ENCODE results near the gene HCFC1R1. TPM values are rescaled to one million over a fixed set of nuclear protein-coding genes. Genes with fewer than 3 reads are reported as not detected.

The HCFC1R1 gene
- total RNA-seq, 1 experiment from 2014 or later, result 76.0 TPM

DNA sequence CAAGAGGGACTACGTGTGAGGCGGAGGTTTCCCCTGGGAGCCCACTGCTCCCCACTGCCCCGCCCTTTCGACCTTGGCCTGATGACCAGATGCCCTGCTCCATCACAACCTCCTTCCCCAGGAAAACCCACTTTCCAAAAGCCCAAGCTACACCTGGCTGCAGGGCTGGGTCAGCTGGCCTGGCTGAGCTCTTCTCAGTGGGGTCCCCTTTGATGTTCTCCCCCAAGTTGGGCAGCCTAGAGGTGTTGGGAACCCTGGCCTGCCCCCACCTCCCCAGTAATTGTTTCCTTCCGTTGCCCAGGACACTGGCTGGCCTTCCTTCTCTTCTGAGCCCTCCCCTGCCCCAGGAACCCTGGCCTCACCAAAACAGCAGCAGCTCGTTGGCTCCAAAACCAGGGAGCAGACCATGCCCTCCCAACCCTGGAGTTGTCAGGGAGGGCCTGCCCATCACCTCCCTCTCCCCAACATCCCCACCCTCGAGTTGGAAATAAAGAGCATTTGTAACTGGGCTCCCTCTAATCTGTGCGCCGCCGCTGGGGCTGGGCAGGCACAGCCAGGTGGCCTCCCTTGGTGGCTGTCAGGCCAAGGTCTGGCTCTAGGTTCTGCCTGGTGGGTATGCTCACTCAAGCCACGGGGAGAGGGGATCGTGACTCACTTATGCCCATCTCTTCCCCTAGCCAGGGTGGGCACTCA is 9.6 kb downstream of the HCFC1R1 start (continued):
- no peak for TF ChIP-seq SMAD3 (CRISPR knock-in tag; IDR thresholded peaks at IDR 0.05; ENCODE audit: borderline replicate concordance)
- peak; percentile 95 for TF ChIP-seq EMX1 (CRISPR knock-in tag; IDR thresholded peaks at IDR 0.05)

DNA sequence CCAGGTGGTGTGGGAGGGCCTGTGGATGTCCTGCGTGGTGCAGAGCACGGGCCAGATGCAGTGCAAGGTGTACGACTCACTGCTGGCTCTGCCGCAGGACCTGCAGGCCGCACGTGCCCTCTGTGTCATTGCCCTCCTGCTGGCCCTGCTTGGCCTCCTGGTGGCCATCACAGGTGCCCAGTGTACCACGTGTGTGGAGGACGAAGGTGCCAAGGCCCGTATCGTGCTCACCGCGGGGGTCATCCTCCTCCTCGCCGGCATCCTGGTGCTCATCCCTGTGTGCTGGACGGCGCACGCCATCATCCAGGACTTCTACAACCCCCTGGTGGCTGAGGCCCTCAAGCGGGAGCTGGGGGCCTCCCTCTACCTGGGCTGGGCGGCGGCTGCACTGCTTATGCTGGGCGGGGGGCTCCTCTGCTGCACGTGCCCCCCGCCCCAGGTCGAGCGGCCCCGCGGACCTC is 10.2 kb downstream of the HCFC1R1 start:
- no peak for ATAC-seq
- Mint-ChIP-seq H3K9me3 (no peaks in the 10 kb centered on the region), H3K27ac (no peak overlapping the region), H3K36me3 (peaks cover 21% of the 10 kb centered on the region), H3K4me1 (peaks cover 71% of the 10 kb centered on the region), H3K4me3 (peak overlapping the region; percentile 70), H3K27me3 (ENCODE audit: low read depth) (peaks cover 3% of the 10 kb centered on the region; the same call in 1 of the 2 replicates)
- ChIA-PET POLR2A (interaction anchor here (1.2 to 17.1 kb wide), 4 partner anchors 7 to 14 kb away, joined by 5 to 502 read pairs (median 256); partner anchors contain the start of genes CLDN6, CLDN9, HCFC1R1 and THOC6), CTCF (interaction anchor here (0.7 to 3.0 kb wide), 10 partner anchors 8 to 116 kb away, joined by 3 to 35 read pairs (median 5); partner anchors contain the start of genes HCFC1R1, PAQR4 and THOC6)
- DNase-seq (ENCODE audit: low spot score), result no peak
- TF ChIP-seq TEAD4 (CRISPR knock-in tag; IDR thresholded peaks at IDR 0.05) (no peak), ZNF263 (CRISPR knock-in tag; IDR thresholded peaks at IDR 0.05; ENCODE audit: low read depth) (peak; percentile 48; the same call in 1 of the 2 replicates)

DNA sequence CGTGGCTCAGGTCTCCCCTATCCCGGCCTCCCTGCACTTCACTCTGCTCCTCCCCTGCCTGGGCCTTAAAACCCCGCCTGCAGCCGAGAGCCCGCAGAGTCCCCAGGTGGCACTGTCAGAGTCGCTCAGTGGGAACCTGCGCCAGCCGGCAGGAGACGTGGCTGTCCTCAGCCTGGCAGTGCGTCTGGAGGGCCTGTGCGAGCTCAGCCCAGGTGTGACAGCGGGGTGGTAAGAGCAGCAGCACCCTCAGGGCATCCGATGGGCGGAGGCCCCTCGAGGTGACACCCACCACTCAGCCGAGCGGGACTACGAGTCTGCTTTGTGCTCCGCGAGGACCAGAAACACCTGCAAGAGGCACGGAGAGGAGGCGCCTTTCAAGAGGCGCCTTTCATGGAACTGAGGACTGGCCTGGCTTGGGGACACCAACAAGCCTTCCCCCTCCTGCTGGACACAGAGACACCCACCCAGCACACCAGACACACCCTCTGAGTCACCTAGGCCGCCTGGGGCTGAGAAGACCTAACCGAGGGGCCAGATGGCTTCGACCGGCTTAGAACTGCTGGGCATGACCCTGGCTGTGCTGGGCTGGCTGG is 10.8 kb downstream of the HCFC1R1 start, which contains the start of gene CLDN9:
CLDN9 (plus strand) TSS at position 96 of the 593 bp plus-strand sequence; CDS start at position 536, 440 bp downstream.
- CTCF ChIA-PET, result interaction anchor here (0.9 to 13.4 kb wide), 10 partner anchors 9 to 161 kb away, joined by 3 to 360 read pairs (median 8); partner anchors contain the start of genes CLDN6, HCFC1R1, PAQR4 and THOC6
- Mint-ChIP-seq H3K4me3 (peak within 1 kb of the TSS; percentile 70), H3K27me3 (ENCODE audit: low read depth) (peaks cover 3% of the 10 kb centered on the region; the same call in 1 of the 2 replicates), H3K27ac (peak within 1 kb of the TSS; percentile 69), H3K9me3 (no peaks in the 10 kb centered on the region), H3K36me3 (peaks cover 21% of the 10 kb centered on the region), H3K4me1 (peaks cover 72% of the 10 kb centered on the region)
- POLR2A ChIA-PET, result interaction anchor here (1.1 to 17.1 kb wide), 6 partner anchors 7 to 85 kb away, joined by 3 to 502 read pairs (median 9); partner anchors contain the start of genes CLDN6, CLDN9, HCFC1R1 and THOC6
- ATAC-seq, result peak; percentile 1; the same call in 1 of the 2 replicates
- TF ChIP-seq FOXJ3 (CRISPR knock-in tag; IDR thresholded peaks at IDR 0.05; ENCODE audit: borderline replicate concordance), result no peak
- no peak for TF ChIP-seq SOX15 (CRISPR knock-in tag; IDR thresholded peaks at IDR 0.05)
- TF ChIP-seq EMX1 (CRISPR knock-in tag; IDR thresholded peaks at IDR 0.05), result no peak
- TF ChIP-seq, protein P1, sequence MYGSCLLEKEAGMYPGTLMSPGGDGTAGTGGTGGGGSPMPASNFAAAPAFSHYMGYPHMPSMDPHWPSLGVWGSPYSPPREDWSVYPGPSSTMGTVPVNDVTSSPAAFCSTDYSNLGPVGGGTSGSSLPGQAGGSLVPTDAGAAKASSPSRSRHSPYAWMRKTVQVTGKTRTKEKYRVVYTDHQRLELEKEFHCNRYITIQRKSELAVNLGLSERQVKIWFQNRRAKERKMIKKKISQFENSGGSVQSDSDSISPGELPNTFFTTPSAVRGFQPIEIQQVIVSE (CRISPR knock-in tag; IDR thresholded peaks at IDR 0.05; ENCODE audit: borderline replicate concordance), result no peak
- TF ChIP-seq, protein P2, sequence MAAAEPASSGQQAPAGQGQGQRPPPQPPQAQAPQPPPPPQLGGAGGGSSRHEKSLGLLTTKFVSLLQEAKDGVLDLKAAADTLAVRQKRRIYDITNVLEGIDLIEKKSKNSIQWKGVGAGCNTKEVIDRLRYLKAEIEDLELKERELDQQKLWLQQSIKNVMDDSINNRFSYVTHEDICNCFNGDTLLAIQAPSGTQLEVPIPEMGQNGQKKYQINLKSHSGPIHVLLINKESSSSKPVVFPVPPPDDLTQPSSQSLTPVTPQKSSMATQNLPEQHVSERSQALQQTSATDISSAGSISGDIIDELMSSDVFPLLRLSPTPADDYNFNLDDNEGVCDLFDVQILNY (CRISPR knock-in tag; IDR thresholded peaks at IDR 0.05), result no peak
- TF ChIP-seq, protein P3, sequence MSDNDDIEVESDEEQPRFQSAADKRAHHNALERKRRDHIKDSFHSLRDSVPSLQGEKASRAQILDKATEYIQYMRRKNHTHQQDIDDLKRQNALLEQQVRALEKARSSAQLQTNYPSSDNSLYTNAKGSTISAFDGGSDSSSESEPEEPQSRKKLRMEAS (CRISPR knock-in tag; IDR thresholded peaks at IDR 0.05), result peak; percentile 23; the same call in 1 of the 2 replicates
- TF ChIP-seq OVOL2 (CRISPR knock-in tag; IDR thresholded peaks at IDR 0.05; ENCODE audit: borderline replicate concordance), result no peak
- TF ChIP-seq, protein P4, sequence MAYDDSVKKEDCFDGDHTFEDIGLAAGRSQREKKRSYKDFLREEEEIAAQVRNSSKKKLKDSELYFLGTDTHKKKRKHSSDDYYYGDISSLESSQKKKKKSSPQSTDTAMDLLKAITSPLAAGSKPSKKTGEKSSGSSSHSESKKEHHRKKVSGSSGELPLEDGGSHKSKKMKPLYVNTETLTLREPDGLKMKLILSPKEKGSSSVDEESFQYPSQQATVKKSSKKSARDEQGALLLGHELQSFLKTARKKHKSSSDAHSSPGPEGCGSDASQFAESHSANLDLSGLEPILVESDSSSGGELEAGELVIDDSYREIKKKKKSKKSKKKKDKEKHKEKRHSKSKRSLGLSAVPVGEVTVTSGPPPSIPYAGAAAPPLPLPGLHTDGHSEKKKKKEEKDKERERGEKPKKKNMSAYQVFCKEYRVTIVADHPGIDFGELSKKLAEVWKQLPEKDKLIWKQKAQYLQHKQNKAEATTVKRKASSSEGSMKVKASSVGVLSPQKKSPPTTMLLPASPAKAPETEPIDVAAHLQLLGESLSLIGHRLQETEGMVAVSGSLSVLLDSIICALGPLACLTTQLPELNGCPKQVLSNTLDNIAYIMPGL (CRISPR knock-in tag; IDR thresholded peaks at IDR 0.05), result 0 out of 2 replicates have a peak, but pooled peaks have one; percentile 23
- no peak for TF ChIP-seq FOXP1 (CRISPR knock-in tag; IDR thresholded peaks at IDR 0.05; ENCODE audit: borderline replicate concordance)
- TF ChIP-seq, protein P5, sequence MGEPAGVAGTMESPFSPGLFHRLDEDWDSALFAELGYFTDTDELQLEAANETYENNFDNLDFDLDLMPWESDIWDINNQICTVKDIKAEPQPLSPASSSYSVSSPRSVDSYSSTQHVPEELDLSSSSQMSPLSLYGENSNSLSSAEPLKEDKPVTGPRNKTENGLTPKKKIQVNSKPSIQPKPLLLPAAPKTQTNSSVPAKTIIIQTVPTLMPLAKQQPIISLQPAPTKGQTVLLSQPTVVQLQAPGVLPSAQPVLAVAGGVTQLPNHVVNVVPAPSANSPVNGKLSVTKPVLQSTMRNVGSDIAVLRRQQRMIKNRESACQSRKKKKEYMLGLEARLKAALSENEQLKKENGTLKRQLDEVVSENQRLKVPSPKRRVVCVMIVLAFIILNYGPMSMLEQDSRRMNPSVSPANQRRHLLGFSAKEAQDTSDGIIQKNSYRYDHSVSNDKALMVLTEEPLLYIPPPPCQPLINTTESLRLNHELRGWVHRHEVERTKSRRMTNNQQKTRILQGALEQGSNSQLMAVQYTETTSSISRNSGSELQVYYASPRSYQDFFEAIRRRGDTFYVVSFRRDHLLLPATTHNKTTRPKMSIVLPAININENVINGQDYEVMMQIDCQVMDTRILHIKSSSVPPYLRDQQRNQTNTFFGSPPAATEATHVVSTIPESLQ (CRISPR knock-in tag; IDR thresholded peaks at IDR 0.05), result no peak
- DNase-seq (ENCODE audit: low spot score), result peak; percentile 69
